ENCODE measurements around the gene ZNF296. TPM values are rescaled to one million over a fixed set of nuclear protein-coding genes. Genes with fewer than 3 reads are reported as not detected.

The ZNF296 gene
- total RNA-seq, 1 donor from 2014 or later = 3.0 TPM

GRCh38 chr19:45100846-45101252 lies 24.6 kb upstream of the ZNF296 start:
- Histone ChIP-seq H3K79me2 (ENCODE audit: insufficient read depth, low read length) (peaks cover 99% of the 10 kb centered on the region), H3K4me1 (ENCODE audit: insufficient read depth, low read length) (peaks cover 53% of the 10 kb centered on the region), H2AFZ (ENCODE audit: low read depth, low read length) (no peak overlapping the region), H3K4me2 (ENCODE audit: low read length) (peak overlapping the region; percentile 19), H3K9ac (ENCODE audit: low read length) (peak overlapping the region; percentile 9), H3K36me3 (ENCODE audit: insufficient read depth, low read length) (no peaks in the 10 kb centered on the region), H3K27ac (ENCODE audit: low read depth, low read length) (no peak overlapping the region), H3K4me3 (ENCODE audit: insufficient read depth, low read depth, low read length) (no peak overlapping the region), H3K9me3 (ENCODE audit: insufficient read depth, low read depth, low read length) (no peaks in the 10 kb centered on the region), H4K20me1 (ENCODE audit: insufficient read depth, low read length) (peaks cover 99% of the 10 kb centered on the region), H3K27me3 (ENCODE audit: insufficient read depth, low read length) (no peaks in the 10 kb centered on the region)
- Mint-ChIP-seq H3K9me3 (ENCODE audit: unreplicated experiment) (no peaks in the 10 kb centered on the region), H3K27me3 (ENCODE audit: low read depth, unreplicated experiment) (no peaks in the 10 kb centered on the region), H3K4me1 (ENCODE audit: low read depth, unreplicated experiment) (peaks cover 62% of the 10 kb centered on the region), H3K36me3 (ENCODE audit: low read depth, unreplicated experiment) (peaks cover 11% of the 10 kb centered on the region), H3K27ac (ENCODE audit: unreplicated experiment) (no peak overlapping the region), H3K4me3 (ENCODE audit: unreplicated experiment) (peak overlapping the region; percentile 67)
- no peak for DNase-seq (ENCODE audit: low read depth)
- FAIRE-seq = no peak
- TF ChIP-seq EZH2 (IDR thresholded peaks at IDR 0.05; ENCODE audit: insufficient read depth, low read length) (no peak), CTCF (IDR thresholded peaks at IDR 0.05; ENCODE audit: insufficient read depth, low read depth, low read length) (no peak)

- Histone ChIP-seq H4K20me1 (ENCODE audit: insufficient read depth, low read length) (peaks cover 99% of the 10 kb centered on the region), H3K4me2 (ENCODE audit: low read length) (peak overlapping the region; percentile 88)
Observed at GRCh38 chr19:45100201-45100600, 23.9 kb upstream of the ZNF296 start.

More at GRCh38 chr19:45100201-45100600, 23.9 kb upstream of the ZNF296 start:
- no peaks in the 10 kb centered on the region for H3K9me3 ChIP-seq (ENCODE audit: insufficient read depth, low read depth, low read length)
- Mint-ChIP-seq H3K9me3 (ENCODE audit: unreplicated experiment) (no peaks in the 10 kb centered on the region), H3K36me3 (ENCODE audit: low read depth, unreplicated experiment) (peaks cover 11% of the 10 kb centered on the region), H3K27ac (ENCODE audit: unreplicated experiment) (peak overlapping the region; percentile 38), H3K4me1 (ENCODE audit: low read depth, unreplicated experiment) (peaks cover 64% of the 10 kb centered on the region), H3K27me3 (ENCODE audit: low read depth, unreplicated experiment) (no peaks in the 10 kb centered on the region), H3K4me3 (ENCODE audit: unreplicated experiment) (no peak overlapping the region)
- FAIRE-seq = no peak
- no peaks in the 10 kb centered on the region for H3K36me3 ChIP-seq (ENCODE audit: insufficient read depth, low read length)
- H3K9ac ChIP-seq (ENCODE audit: low read length) = no peak overlapping the region
- H3K4me1 ChIP-seq (ENCODE audit: insufficient read depth, low read length) = peaks cover 53% of the 10 kb centered on the region
- no peak for DNase-seq (ENCODE audit: low read depth)
- no peak overlapping the region for H3K4me3 ChIP-seq (ENCODE audit: insufficient read depth, low read depth, low read length)
- no peak overlapping the region for H3K27ac ChIP-seq (ENCODE audit: low read depth, low read length)
- no peak for TF ChIP-seq CTCF (IDR thresholded peaks at IDR 0.05; ENCODE audit: insufficient read depth, low read depth, low read length)
- peaks cover 99% of the 10 kb centered on the region for H3K79me2 ChIP-seq (ENCODE audit: insufficient read depth, low read length)
- no peaks in the 10 kb centered on the region for H3K27me3 ChIP-seq (ENCODE audit: insufficient read depth, low read length)
- H2AFZ ChIP-seq (ENCODE audit: low read depth, low read length) = no peak overlapping the region
